T follicular helper cell (primary cell): ENCODE data around the gene CFC1.
"Not testable (repeated sequence)": the region's sequence is repeated elsewhere in the genome, so short reads cannot be mapped to it uniquely, and the experiment has no call there.

Source experiments
- DNase-seq: peaks from one replicate; pipeline ENCODE4 v3.0.0-alpha.2; 2020; ENCODE audit warnings: low read depth

Gene CFC1

DNA sequence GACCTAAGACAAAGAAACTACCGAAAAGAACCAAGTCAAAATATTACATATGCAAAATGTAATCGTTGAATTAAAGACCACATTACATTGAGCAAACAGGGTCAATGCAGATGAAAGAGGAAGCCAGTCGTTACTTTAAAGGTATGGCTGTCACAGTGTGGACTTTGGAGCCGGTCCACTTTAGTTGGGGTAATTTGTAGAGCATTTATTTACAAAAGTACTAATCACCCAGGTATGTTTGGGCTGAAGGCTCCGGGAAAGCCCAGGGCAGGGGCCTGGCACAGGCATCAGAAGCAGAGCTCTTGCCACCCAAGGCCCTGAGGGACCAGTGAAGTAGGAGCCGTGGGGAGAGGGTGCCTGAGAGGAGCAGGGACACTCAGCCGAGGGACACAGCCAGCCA, 15.8 kb downstream of the CFC1 start:
- not testable (repeated sequence) for DNase-seq

DNA sequence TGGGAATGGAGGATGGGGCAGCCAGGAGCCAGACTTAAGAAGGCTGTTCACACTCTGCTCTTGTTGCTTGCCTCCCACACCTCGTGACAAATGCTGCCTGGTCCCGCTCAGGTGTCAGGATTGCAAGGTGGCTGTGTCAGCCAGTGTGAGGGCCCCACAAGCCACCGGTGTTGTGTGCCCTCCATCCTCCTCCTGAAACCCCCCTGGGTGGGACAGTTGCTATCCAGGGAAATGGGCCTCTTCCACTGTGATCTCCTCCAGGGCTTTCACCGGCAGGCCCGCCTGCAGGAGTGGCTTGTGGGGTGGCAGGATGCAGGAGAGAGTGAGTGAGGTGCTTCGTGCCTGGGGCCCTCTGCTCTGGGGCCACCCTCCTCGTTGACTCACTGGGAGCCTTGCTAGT, 16.4 kb downstream of the CFC1 start:
- not testable (repeated sequence) for DNase-seq

DNA sequence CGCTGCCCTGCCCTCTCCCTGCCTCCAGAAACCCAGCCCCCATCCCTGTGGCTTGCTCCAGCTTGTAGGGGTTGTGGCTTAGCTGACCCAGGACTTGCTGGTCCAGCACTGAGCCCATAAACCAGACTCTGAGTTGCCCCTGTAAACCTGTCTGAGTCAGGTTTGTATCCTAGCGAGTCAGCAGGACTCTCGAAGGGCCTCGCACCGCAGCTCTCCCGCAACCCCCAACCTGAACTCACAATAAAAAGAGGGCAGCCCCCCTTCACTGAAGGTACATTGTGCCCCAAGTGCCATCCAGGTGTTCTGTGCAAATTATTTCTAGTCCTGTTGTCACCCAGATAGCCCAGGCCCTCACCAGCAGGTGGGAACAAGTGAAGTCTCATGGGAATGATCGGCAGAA, 17.9 kb downstream of the CFC1 start:
- DNase-seq, result not testable (repeated sequence)

DNA sequence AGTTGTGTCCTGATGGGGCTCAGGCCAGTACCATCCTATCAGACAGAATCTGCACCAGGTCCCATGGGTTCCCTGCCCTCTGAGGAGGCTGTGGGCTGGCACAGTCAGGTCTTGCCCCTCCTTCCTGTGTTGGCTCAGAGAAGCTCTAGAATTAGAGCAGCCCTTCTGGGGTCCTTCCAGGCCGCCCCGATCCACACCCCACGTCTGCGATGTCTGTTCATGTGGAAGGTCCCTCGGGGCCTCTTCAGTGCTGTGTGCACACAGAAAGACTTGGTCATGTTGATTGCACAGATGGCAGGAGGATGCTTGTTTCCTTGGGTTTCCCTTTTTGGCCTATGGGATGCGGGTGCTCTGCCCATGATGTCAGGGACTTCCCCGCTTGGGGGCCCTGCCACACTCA, 20.3 kb downstream of the CFC1 start:
- DNase-seq, result not testable (repeated sequence)

DNA sequence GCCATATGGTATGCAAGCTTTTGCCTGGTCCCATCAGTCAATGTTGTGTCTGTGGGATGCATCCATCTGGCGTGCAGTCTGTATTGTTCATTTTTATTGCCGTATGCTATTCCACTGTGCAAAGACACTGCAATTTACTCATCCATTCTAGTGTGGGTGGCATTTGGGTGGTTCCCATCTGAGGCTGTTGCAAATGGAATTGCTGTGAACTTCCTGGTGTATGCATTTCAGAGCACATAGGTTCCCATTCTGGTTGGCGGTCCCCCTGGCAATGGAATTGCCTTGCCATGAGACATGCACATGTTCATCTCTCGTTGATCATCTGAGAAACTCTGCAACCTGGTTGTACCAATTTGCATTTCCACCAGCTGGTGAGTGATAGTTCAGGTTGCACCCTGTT, 21.8 kb downstream of the CFC1 start:
- DNase-seq, result not testable (repeated sequence)

DNA sequence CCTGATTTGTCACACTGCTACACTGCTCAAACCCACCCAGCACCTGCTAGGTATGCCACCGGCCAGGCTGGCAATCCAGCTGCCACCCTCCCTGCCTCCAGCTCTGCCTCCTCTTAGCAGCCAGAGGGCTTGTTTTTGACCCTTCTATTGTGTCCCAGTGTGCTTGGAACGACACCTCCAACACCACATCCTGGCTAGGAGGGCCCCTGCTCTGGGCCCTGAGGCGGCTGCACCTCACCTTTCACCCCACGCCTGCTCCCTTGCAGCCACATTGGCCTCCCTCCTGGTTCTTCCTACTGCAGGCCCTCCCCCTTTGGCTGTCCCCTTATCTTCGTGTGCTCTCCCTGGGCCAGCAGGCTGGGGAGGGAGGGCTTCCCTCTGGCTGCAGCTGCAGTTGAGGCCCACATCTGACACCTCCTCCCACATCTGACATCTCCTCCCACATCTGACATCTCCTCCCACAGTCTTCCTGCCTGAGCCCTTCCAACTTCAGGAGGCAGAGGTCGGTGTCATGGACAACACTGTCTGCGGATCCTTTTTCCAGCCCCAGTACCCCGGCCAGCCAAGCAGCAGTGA, 23.1 kb downstream of the CFC1 start:
- not testable (repeated sequence) for DNase-seq

DNA sequence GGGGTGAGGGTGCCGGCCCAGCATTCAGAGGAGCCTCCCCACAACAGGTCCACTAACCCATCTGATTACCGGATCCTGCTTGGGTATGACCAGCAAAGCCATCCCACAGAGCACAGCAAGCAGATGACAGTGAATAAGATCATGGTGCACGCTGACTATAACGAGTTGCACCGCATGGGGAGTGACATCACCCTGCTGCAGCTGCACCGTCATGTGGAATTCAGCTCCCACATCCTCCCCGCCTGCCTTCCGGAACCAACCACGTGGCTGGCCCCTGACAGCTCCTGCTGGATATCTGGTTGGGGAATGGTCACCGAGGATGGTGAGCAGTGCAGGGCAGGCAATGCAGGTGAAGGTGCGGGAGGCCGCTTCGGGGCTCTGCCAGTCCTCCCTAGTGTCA, 25.1 kb downstream of the CFC1 start:
- not testable (repeated sequence) for DNase-seq

DNA sequence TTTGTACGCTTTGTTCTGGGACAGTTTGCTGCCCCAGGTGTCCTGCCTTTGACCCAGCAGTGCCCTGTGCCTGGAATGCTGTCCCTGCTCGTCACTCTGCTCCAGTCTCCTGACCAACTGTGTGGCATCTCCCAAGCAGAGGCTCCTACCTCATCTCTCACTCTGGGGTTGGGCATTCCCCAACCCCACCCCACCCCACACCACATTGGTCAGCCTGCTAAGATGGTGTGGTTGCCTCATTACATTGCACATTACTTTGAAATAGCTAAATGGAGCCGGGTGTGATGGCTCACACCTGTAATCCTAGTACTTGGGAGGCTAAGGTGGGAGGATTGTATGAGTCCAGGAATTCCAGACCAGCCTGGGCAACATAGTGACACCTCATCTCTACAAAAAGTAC, 27.4 kb downstream of the CFC1 start:
- not testable (repeated sequence) for DNase-seq

DNA sequence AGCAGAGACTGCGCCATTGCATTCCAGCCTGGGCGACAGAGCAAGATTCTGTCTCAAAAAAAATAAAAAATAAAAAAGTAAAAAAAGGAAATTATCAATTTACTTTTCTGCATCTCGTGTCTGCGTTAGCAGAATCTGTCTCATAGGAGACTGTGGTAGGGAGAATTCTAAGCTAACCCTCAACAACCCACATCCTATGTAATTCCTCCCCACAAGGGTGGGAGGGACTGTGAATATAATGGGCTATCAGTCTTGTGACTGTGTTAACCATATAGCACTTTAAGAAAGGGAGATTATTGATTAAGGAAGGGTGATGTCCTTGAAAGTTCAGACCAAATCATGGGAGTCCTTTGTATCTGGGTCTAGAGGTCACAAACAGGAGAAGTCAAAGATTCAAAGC, 33.2 kb downstream of the CFC1 start:
- DNase-seq, result not testable (repeated sequence)

DNA sequence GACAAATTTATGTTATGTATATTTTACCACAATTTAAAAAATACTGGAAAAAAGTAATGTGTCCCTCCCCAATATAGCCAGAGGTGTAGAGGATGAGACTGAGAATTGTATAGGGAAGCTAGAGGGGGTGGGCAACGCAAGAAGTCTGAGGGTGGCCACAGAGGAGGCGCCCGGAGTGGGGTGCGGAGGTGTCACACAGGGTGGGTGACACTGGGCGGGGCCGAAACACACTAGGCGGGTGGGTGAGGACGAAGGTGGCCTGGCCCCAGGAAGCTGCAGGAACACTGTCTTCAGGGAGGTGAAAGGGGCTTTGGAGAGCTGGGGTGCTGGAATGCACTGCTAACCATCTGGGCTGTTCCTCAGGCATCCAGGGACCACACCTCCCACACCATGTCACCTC, 42.9 kb downstream of the CFC1 start:
- DNase-seq, result not testable (repeated sequence)

DNA sequence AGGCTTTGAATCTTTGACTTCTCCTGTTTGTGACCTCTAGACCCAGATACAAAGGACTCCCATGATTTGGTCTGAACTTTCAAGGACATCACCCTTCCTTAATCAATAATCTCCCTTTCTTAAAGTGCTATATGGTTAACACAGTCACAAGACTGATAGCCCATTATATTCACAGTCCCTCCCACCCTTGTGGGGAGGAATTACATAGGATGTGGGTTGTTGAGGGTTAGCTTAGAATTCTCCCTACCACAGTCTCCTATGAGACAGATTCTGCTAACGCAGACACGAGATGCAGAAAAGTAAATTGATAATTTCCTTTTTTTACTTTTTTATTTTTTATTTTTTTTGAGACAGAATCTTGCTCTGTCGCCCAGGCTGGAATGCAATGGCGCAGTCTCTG, 45.2 kb downstream of the CFC1 start:
- not testable (repeated sequence) for DNase-seq

DNA sequence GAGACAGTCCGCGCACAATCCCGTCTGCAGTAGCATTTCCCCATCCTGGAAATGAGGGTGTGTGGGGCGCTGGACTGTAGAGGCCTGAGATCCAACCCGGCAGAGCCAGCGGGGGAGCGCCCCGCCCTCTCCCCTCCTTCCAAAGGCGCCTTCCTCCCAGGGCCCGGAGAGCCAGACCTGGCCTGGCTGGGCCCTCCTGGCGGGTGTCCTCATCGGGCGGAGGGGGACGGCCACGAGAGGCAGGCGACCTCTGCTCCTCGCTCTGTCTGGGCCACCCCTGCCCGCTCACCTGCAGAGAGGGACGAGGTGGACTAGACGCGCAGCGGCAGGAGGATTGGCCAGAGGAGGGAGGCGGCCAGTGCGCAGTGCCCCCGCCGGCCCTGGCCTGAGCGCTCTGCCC, 49.9 kb downstream of the CFC1 start:
- not testable (repeated sequence) for DNase-seq

DNA sequence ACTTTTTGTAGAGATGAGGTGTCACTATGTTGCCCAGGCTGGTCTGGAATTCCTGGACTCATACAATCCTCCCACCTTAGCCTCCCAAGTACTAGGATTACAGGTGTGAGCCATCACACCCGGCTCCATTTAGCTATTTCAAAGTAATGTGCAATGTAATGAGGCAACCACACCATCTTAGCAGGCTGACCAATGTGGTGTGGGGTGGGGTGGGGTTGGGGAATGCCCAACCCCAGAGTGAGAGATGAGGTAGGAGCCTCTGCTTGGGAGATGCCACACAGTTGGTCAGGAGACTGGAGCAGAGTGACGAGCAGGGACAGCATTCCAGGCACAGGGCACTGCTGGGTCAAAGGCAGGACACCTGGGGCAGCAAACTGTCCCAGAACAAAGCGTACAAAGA, 51.0 kb downstream of the CFC1 start:
- DNase-seq, result not testable (repeated sequence)

DNA sequence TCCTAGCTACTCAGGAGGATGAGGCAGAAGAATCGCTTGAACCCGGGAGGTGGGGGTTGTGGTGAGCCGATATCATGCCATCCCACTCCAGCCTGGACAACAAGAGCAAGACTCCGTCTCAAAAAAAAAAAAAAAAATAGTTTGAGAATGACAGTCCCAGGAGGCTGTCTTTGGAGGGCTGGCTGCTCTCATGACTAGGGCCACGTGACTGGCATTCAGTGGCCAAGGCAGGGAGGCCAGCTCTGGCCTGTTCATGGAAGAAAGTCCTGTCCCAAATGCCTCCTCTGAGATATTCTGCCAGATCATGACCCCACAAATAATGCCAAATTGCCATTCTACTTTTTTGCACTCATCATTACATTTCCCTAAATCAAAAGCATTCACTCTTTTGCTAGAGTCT, 54.4 kb downstream of the CFC1 start:
- not testable (repeated sequence) for DNase-seq

DNA sequence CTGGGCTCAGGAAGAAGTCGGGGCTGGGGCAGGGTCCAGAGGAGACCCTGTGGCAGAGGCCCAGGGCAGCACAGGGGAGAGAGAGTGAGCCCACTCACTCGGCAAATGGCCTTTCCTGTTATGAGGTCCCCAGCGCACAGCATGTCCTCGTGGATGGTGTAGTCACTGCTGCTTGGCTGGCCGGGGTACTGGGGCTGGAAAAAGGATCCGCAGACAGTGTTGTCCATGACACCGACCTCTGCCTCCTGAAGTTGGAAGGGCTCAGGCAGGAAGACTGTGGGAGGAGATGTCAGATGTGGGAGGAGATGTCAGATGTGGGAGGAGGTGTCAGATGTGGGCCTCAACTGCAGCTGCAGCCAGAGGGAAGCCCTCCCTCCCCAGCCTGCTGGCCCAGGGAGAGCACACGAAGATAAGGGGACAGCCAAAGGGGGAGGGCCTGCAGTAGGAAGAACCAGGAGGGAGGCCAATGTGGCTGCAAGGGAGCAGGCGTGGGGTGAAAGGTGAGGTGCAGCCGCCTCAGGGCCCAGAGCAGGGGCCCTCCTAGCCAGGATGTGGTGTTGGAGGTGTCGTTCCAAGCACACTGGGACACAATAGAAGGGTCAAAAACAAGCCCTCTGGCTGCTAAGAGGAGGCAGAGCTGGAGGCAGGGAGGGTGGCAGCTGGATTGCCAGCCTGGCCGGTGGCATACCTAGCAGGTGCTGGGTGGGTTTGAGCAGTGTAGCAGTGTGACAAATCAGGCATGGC, 55.4 kb downstream of the CFC1 start:
- not testable (repeated sequence) for DNase-seq

DNA sequence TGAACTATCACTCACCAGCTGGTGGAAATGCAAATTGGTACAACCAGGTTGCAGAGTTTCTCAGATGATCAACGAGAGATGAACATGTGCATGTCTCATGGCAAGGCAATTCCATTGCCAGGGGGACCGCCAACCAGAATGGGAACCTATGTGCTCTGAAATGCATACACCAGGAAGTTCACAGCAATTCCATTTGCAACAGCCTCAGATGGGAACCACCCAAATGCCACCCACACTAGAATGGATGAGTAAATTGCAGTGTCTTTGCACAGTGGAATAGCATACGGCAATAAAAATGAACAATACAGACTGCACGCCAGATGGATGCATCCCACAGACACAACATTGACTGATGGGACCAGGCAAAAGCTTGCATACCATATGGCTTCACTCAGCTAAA, 56.6 kb downstream of the CFC1 start:
- DNase-seq, result not testable (repeated sequence)
